GM21367 (cell line): ENCODE data around the gene HBM.
"Not testable (repeated sequence)": the region's sequence is repeated elsewhere in the genome, so short reads cannot be mapped to it uniquely, and the experiment has no call there.

Experiments
- ATAC-seq: cut with Tn5 transposase; IDR thresholded peaks from one replicate; pipeline ENCODE4 v1.9.1; 2021; ENCODE audit not compliant: unreplicated experiment

Gene HBM

DNA sequence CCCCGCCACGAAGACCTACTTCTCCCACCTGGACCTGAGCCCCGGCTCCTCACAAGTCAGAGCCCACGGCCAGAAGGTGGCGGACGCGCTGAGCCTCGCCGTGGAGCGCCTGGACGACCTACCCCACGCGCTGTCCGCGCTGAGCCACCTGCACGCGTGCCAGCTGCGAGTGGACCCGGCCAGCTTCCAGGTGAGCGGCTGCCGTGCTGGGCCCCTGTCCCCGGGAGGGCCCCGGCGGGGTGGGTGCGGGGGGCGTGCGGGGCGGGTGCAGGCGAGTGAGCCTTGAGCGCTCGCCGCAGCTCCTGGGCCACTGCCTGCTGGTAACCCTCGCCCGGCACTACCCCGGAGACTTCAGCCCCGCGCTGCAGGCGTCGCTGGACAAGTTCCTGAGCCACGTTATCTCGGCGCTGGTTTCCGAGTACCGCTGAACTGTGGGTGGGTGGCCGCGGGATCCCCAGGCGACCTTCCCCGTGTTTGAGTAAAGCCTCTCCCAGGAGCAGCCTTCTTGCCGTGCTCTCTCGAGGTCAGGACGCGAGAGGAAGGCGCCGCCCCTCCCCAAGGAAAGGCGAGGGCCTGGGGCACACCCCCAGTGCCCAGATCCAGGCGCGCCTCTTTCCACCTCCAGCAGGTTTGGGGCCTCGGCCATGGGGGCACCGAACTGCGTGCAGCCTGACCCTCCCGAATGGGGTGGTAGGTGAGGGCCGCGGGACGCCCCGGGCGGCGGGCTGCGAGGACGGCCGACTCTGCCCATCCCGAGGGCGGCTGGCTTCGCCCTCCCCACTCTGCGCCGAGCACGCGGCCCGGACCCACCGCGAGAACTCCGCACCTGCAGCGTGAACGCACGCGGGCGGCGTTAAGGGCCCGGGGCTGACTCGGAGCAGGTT is 15.1 kb downstream of the HBM start:
- ATAC-seq = no peak

DNA sequence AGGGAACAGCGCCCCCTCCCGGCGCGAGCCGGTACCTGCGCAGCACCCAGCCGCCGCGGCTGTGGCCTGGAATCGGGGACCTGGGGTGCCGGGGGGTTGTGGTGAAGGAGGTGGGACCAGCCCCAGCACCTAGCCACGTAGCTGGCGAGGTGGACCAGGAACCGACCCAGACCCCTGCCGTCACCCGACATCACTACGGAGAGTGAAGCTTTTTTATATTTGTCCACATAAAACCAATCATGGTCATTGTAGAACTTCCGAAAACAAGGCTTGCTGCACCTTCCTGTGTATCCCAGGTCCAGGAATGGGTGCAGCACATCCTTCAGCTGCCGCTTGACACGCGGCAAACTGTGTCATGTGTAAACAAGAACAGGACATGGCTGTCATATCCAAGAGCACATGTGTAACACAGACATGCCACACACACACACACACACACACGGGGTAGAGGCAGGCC is 15.8 kb downstream of the HBM start:
- ATAC-seq = no peak

DNA sequence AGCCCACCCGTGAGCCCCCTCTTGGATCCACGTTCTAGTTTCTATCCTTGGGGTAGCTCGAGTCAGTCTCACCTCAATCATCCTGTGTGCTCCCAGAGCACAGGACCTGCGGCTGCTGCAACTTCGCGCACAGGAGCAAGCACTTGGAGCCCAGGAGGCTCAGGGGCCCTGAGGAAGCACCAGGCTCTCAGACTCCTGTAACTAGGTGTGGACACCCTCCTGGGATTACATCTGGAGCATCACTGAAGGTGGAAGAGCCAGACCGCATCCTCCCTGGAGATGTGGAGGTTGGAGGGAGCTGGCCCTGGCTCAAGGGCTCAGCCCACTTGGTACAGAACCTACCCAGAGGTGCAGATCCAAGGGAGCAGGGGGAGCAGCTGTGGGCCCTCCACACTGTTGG is 17.2 kb downstream of the HBM start:
- no peak for ATAC-seq

DNA sequence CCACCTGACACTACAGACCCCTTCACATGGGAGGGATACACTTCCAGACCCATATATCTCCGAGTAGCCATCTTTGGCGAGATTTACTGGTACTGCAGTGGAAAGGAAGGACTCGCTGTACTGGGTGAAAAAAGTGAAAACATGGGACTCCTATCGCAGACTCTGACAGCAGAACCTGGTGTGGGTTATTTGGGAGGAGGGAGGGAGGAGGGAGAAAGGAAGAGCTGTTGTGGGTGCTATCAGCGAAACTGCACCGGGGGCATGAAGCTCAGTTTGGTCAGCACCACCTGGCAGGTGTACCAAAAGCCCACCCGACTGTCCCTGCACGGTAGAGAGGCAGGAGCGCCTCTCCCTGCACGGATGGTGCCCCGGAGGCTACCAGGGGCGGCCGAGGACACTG is 19.4 kb downstream of the HBM start:
- no peak for ATAC-seq

DNA sequence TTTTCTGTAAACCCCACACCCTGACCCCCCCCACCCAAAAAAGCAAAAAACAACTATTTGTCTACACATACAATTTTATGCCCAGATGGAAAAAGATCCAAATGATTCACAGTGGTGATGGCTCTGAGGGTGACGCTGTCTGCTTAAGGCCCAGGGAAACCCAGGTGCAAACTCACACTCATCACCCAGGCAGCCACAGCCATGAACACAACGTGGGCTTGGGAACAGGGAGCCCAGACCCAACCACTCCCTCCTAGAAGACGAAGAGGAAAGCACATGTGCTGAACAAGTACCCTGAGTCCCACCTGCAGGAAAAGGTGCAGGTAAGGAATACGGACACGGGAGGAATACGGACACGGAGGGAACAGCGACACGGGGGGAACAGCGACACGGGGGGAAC is 19.9 kb downstream of the HBM start:
- no peak for ATAC-seq

DNA sequence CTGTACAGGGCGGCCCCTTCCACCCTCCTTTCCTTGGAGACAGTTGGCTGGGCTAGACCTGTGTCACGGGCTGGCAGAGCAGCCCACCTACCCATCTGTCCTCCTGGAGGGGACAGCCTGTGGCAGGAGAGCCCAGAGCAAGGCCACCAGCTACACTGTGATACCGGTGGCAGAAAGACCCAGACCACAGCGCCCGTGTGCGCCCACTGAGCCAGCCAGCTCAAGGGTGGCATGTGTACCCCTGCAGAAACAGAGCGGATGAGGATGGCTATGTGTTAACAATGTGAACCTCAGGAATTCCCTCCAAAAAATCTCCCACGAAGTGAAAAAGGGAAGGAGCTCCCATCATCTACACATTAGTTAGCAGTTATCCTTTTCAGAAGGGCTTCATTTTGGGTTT is 21.6 kb downstream of the HBM start:
- ATAC-seq = no peak

DNA sequence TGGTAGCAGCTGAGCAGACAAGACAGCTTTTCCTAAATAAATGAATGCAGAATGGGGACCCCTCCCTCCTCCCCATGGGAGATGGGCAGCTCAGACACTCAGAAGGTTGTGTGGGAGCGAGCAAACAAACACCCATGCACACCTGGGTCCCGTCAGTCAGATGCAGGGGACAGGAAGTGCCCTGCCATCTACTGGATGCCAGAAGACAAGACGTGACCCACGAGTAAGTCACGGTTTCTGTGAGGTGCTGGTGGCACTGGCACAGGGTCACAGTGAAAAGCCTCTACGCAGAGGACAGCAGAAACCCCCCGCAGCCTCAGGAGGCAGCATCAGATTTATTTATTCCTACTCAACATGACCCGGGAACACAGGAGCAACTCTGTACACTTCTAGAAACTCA is 22.9 kb downstream of the HBM start:
- ATAC-seq = no peak

DNA sequence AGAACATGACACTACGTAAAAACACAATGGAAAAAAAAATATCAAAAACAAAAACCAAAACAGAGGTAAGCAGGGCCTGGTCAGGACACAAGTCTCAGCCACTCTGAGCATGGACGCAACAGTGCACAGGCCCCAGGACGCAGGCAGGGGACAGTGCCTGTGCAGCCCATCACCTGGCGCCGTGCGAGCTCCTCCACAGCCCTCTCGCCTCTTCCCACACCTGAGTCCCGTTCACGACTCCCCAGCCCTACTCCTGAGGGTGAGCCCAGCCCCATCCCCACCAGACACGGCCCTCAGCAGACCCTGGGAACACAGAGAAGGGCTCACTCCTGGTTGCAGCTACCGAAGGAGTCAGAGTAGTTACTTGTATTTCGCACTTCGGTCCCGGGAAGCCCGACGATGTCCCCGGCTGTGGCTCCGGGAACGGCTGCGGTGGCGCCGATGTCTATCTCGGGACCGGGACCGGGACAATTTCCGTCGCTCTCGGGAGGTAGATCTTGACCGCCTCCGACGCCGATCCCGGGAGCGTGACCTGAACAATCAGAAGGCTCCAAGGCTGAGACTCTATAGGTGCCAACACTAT is 23.9 kb downstream of the HBM start:
- ATAC-seq = no peak

DNA sequence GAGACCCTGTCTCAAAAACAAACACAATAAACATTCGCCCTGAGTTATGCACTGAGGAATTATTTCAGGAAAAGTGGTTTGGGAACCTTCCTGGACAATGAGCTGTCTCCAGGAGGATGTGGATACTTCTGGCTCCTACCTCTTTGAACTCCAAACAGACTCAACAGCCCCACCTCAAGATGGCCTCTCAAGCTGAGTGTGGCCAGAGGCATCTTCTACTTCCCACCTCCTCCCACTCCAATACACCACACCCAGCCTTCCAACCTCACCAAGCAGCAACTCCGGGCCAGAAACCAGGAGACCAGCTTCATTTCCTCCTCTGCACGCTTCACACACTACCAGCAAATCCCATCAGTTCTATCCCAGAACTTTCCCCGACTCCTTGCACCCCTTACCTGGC is 26.1 kb downstream of the HBM start:
- no peak for ATAC-seq

DNA sequence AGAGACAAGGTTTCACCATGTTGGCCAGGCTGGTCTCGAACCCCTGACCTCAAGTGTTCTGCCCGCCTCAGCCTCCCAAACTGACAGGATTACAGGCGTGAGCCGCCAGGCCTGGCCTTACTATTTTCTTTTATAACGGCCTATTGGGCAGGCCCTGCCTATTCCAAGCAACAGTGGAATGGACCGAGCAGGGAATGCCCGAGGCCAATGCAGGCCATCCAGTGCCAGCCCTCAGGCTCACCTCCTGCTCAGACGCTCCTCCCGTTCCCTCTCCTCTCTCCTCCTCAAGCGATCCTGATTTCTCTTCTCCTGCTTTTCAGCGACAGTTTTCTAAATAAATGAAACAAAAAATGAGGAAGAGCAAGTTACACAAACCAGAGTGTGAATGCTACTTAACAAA is 26.9 kb downstream of the HBM start:
- ATAC-seq = no peak

DNA sequence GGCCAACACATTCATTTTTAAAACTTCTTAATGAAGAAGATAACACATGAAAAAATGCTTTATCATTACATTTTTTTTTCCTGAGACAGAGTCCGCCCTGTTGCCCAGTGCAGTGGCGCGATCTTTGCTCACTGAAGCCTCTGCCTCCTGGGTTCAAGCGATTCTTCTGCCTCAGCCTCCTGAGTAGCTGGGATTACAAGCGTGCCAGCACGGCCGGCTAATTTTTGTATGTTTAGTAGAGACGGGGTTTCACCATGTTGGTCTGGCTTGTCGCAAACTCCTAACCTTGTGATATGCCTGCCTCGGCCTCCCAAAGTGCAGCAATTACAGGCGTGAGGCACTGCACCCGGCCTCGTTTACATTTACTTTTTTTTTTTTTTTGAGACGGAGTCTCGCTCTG is 27.7 kb downstream of the HBM start:
- ATAC-seq = no peak

DNA sequence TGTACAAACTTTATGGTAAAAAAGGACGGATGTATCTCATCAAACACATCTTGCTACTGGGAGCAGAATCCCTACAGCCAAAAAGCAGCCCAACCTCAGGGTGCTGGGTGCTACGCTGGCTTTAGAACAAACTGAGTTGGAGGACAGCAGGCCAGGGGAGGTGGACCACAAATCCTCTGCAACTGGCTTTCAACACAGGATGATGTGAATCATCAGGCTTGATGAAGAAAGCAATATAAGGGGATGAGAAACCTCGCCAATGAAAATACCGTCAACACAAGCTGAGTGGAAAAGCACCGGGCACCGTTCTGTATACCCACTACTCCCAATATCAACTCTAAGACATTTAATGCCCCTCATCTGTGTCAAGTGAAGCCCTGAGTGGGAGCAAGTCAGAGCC is 28.7 kb downstream of the HBM start:
- ATAC-seq = no peak

DNA sequence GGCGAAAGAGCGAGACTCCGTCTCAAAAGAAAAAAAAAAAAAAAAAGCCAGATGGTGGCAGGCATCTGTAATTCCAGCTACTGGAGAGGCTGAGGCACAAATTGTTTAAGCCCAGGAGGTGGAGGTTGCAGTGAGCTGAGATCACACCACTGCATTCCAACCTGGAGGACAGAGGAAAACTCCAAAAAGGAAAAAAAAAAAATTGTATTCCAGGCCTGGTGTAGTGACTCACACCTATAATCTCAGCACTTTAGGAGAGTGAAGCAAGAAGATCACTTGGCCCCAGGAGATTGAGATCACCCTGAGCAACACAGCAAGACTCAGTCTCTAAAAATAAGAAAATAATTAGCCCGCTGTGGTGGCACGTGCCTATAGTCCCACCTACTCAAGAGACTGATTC is 34.6 kb downstream of the HBM start:
- no peak for ATAC-seq

DNA sequence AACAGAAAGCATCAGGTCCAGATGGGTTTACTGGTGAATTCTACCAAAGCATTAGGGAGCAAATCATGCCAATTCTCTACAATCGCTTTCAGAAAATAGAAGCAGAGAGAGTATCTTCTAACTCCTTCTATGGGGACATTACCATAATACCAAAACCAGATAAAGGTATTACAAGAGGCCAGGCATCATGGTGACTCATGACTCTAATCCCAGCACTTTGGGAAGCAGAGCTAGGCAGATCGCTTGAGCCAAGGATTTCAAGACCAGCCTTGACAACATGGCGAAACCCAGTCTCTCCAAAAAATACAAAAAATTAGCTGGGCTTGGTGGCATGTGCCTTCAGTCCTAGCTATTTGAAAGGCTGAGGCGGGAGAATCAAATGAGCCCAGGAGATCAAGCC is 37.5 kb downstream of the HBM start:
- no peak for ATAC-seq

DNA sequence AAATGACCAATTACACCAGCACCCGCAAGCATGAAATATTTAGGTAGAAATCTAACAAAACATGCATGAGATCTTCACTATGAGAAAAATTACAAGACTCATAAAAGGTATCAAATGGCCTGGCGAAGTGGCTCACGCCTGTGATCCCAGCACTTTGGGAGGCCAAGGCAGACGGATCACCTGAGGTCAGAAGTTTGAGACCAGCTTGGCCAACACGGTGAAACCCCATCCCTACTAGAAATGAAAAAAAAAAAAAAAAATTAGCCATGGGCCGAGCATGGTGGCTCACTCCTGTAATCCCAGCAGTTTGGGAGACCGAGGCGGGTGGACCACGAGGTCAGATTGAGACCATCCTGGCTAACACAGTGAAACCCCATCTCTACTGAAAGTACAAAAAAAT is 38.3 kb downstream of the HBM start:
- ATAC-seq = not testable (repeated sequence)

DNA sequence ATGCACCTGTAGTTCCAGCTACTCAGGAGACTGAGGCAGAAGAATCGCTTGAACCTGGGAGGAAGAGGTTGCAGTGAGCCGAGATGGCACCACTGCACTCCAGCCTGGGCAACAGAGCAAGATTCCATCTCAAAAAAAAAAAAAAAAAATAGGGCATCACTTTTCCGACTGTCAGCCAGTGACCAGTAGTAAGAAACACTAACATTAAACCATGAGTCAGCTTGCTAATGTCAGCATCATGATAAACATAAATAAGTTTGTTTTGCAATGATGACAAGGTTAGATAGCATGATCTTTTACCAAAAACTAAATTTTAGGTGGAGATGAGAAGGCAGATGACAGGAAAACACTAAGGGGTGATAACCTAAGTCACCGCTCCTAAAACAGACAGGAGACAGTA is 43.6 kb downstream of the HBM start:
- not testable (repeated sequence) for ATAC-seq

DNA sequence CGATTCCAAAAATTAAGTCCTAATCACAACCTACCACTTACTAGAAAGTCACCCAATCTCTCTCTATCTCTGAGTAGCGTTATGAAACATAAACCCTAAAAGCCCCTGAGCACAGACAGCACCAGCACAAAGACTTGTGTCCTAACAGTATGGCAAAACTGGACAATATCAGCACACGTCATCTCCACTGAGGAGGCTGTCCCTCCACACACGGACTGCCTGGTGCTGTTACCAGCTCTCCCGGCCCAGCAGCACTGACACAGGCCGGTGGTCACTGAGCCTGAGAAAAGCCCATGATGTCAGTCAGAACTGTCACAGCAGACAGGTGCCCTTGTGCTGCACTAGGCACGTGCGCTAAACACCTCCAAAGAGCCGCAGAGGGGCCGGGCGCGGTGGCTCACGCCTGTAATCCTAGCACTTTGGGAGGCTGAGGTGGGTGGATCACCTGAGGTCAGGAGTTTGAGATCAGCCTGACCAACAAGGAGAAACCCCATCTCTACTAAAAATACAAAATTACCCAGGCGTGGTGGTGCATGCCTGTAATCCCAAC is 45.9 kb downstream of the HBM start:
- ATAC-seq = not testable (repeated sequence)

DNA sequence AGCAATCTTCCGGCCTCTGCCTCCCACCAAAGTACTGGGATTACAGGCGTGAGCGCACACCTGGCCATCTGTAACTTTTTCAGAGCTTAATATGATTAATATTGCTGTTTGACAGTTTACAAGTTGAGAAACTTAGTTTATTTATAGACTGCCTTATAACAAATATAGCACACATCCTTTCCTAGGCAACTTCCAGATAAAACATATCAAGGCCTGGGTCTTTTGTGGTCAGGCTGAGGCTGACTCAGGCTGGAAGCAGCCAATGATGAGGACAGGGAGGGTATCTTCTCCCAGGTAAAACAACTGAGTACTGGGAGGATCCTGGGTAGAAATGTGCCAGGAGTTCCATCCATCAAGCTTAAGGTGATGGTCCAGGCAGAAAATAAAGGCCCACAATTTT is 47.2 kb downstream of the HBM start:
- no peak for ATAC-seq
